OCI-M1 (cell line): ENCODE measurements around the gene SFXN3.
A peak's percentile ranks its signal among the peaks of the same experiment; 100 is the strongest.

Experiments
- DNase-seq: peaks from one replicate; lab custom pipeline; 2025; lab: John Stamatoyannopoulos, UW

Gene SFXN3

DNA sequence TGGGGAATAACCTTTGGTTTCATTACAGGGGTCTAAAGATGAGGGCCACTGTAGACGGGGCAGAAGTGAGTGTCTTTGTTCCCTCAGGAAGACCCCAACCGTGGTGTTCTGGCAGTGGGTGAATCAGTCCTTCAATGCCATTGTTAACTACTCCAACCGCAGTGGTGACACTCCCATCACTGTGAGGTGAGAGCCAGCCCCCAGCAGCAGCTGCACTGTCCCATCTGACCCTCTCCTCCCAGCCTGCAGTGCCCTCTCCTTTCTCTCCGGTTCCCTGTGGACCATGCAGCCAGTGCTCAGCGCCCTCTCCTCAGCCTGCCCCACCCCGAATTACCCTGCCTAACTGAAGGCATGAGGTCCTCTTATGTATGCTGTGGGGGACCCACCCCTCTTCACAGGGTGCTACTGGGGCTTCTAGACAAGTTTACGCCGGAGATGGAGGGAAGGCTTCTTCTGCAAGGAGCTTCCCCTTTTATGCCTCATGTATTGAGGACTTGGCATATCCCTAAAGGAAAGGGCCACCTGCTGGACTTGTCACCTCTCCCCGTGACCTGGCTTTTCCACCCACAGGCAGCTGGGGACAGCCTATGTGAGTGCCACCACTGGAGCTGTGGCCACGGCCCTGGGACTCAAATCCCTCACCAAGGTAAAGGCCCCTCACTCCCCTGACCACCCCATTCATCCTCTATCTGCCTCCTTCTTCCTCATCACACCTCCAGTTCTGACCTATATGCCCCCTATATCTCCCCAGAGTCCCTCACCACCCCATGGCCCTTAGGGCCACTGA lies 5.1 kb downstream of the SFXN3 start:
- DNase-seq, result no peak

GRCh38 chr10:101036726-101037125 lies 5.7 kb downstream of the SFXN3 start:
- no peak for DNase-seq

GRCh38 chr10:101038484-101038883 lies 7.5 kb downstream of the SFXN3 start:
- no peak for DNase-seq

GRCh38 chr10:101040061-101040460 lies 9.0 kb downstream of the SFXN3 start:
- no peak for DNase-seq

DNA sequence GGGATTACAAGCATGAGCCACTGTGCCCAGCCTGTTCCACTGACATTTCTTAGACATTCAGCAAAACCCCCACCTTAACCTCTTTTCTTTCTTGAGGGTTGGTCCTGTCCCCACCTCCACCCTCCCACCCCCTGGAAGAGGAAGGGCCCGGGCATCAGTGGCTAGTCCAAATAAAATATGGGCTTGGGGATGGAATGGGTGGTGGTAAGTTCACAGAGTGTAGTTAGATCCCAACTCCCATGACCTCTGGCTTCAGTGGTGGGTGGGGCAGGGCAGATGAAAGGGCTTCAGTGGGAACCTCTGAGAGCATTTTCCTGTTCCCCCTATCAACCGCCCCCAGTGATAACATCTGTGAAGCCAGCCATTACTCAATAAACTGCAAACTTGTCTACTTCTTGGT lies 9.8 kb downstream of the SFXN3 start:
- no peak for DNase-seq

GRCh38 chr10:101041252-101041761 lies 10.3 kb downstream of the SFXN3 start:
- DNase-seq, result peak; percentile 90

DNA sequence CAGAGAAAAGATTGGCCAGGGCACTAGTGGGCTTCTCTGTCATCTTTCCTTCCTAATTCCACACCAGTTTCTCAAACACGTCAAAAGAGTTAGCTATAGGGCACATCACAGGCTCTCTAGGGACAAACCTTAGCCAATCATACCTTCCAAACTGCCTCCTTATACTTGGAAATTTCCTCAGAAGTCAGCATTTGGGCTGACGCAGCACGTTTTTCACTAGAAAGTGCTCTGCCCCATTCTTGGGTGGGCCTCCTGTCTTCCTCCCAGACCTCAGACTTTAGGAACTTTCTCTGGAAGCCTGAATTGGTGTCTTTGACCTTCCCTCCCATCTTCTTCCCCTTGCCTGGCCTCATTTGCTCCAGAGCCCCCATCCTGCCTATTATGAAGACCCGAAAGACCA lies 11.1 kb downstream of the SFXN3 start:
- DNase-seq, result no peak

DNA sequence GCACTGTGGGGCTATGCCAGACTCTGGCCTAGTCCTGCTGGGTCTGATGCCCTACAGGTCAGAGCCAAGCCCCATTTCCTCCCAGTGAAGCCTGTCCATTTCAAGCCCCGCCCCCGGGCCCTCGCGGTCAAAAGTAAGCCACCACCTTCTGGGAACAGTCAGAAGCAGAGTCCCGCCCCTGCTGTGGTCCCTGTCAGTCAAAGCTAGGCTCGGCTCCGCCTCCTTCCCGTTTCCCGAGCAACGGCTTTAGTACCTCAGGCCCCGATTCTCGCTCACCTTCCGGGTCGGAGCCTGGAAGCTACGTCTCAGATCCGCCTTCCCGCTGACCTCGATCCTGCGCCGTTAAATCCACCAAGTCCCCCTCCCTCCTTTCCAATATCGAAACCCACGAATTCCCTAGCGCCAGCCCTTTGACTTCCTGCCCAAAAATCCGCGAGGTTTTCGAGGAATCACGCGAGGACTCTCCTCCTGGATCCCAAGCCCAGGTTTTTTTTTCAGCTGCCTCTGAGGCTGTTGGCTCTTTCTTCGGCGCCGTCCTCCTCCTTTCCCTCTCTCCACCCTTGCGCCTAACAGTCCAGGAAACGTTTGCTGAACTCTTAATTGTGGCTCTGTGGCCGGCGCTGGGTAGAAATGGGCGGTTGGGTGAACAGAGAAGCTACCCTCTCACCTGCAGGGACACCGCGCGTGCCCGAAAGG lies 11.8 kb downstream of the SFXN3 start:
- DNase-seq, result peak; percentile 99

- DNase-seq, result peak; percentile 56
These were observed 12.3 kb downstream of the SFXN3 start for GRCh38 chr10:101043363-101043707.

- DNase-seq, result no peak
These were observed 13.1 kb downstream of the SFXN3 start for GRCh38 chr10:101044117-101044516.

DNA sequence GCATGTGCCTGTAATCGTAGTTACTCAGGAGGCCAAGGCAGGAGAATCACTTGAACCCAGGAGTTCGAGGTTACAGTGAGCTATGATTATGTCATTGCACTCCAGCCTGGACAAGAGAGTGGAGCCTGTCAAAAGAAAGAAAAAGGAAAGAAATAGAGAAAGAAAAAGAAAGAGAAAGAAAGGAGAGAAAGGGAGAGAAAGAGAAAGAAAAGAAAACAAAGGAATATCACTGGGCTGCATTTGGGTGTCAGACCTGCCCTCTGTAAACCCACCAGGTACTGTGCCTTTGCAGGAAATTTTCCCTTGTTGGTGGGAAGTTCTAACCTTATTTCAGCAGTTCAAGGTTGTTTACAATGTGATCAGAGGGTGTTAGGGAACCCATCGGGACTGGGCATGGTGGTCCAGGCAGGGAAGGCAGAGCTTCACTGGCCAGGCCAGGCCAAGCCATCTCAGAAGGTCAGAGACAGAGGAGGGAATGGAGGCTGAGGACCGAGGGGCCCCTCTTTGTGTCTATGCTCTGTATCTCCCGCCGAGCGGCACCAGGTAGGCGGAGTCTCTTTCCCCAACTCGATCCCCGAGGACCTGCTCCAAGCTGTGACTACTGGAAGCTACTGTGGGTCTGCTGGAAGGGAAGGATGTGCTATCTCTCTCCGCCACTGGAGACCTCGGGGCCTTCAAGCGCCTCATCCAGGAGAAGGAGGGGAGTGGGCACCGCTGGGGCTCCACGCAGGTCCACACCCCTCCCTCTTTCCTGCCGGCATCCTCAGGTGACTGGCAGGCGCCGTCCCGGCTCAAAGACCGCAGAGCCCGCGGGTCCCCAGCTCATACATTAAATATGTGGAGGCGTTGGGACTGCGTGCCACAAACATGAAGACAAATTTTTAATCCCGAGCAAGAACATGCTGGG lies 15.6 kb downstream of the SFXN3 start:
- DNase-seq, result no peak

DNA sequence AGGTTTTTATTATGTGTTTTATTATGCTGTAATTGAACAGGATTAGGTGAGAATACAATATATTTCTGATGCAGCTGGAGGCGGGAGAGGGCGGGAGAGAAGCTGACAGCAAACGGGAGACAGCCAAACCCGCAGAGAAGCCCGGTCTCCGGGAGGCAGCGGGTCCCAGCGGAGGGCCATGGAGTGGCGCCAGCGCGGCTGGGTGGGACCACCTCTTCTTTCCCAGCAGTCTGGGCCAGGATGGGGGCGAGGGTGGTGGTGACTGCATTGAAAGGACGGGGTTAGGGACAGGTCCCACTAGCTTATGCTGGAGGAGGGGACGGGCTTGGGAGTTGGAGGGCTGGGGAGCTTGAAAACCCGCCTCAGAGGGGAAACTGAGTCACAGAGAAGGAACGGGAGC lies 16.2 kb downstream of the SFXN3 start:
- no peak for DNase-seq

- no peak for DNase-seq
These were observed 17.2 kb downstream of the SFXN3 start for GRCh38 chr10:101047961-101048892.

- DNase-seq, result peak; percentile 85
These were observed 19.4 kb downstream of the SFXN3 start for GRCh38 chr10:101050208-101051069.

DNA sequence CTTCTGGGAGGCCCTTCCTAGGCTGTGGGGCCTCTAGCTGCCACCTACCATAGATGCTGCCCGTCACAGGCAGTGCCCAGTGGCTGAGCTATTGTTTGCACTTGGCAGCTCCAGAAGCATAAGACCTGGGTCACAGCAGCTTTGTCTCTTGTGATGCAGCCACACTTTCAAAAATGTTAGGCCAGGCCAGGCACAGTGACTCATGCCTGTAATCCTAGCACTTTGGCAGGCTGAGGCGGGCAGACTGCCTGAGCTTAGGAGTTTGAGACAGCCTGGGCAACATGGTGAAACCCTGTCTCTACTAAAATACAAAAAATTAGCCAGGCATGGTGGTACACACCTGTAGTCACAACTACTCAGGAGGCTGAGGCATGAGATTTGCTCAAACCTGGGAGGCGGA lies 21.3 kb downstream of the SFXN3 start:
- no peak for DNase-seq

DNA sequence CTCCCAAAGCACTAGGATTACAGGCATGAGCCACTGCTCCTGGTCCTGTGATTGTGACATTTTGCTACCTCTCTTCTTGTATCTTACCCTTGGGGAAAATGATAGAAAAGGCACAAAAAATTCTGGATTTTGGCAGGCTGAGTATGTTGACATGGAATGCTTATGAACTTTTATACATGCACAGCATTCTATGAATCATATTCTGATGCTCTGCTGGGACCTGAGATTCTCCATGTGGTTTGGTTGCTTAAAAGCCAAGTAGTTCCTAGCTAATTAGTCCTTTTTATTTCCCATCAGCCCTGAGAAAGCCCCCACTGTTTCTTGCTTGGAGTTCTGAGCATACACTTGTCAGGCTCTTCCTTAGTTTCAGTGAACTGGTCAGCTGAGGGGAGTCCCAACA lies 22.5 kb downstream of the SFXN3 start:
- no peak for DNase-seq

DNA sequence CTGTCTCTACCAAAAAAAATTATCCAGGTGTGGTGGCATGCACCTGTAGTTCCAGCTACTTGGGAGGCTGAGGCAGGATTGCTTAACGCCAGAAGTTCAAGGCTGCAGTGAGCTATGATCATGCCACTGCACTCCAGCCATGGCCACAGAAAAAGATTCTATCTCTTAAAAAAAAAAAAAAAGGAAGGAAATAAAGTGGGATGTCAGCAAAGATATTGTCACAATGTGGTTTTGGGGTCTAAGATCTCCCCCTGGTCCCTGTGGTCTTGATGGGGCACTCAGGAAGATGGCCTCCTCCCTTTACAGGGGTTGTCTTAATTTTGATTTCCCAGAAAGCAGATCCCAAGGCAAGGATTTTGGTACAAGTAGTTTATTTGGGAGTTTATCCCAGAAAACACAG lies 23.3 kb downstream of the SFXN3 start:
- DNase-seq, result no peak

- no peak for DNase-seq
These were observed 23.8 kb downstream of the SFXN3 start for GRCh38 chr10:101054876-101055275.

GRCh38 chr10:101055411-101055810 lies 24.4 kb downstream of the SFXN3 start:
- DNase-seq, result no peak

DNA sequence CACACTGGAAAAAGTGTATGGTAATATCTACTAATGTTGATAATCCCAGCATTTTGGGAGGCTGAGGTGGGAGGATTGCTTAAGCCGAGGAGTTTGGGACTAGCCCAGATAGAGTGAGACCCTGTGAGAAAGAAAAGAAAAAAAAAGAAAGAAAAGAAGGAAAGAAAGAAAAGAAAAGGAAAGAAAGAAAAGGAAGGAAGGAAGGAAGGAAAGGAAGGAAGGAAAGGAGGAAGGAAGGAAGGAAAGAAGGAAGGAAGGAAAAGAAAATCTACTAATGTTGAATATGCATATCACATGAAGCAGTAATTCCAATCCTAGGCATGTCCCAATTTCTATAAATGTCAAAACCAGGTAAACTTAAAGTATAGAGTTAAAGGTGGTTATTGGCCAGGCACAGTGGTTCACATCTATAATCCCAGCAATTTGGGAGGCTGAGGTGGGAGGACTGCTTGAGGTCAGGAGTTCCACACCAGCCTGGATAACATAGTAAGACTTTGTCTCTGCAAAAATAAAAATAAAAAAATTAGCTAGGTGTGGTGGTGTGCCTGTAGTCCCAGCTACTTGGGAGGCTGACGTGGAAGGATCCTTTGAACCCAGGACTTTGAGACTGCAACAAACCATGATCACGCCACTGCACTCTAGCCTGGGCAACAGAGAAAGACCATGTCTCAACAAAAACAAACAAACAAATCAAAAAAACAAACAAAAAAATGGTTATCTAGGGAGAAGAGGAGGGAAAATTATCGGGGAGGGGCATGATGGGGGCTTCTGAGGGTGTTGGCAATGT lies 25.5 kb downstream of the SFXN3 start:
- no peak for DNase-seq
